HG03139 (cell line): ENCODE measurements around the gene ELL.

Experiments used
- ATAC-seq: cut with Tn5 transposase; IDR thresholded peaks from one replicate; pipeline ENCODE4 v1.9.1; 2021; ENCODE audit not compliant: unreplicated experiment

Gene ELL

DNA sequence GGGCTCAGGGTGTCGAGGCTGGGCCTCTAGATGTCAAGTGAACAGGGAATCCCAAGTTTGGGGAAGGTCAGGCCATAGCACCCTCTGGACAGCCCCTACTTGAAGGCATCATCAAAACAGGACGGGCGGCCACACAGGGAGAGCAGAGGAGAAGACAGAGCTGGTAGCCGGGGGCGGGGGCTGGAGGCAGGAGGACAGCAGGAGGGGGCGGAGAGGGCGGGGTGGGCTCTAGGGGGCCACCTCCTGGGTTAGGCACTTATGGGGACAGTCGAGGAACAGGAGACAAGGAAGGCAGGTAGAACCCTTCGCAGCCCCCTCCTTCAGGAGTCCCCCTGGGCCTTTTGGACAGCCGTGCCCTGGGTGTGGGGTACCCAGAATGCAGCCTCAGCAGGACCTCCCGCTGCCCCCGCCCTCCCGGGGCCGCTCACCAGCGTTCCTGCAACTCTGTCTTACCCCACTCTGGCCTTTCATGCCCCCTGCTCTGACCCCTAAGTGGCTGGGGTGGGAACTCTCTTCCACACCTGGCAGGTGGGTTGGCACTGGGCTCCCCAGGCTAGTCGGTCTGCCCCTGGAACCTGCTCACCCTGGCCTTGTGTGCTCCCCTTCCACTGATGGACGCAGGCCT lies 96.9 kb downstream of the ELL start:
- ATAC-seq, result no peak

DNA sequence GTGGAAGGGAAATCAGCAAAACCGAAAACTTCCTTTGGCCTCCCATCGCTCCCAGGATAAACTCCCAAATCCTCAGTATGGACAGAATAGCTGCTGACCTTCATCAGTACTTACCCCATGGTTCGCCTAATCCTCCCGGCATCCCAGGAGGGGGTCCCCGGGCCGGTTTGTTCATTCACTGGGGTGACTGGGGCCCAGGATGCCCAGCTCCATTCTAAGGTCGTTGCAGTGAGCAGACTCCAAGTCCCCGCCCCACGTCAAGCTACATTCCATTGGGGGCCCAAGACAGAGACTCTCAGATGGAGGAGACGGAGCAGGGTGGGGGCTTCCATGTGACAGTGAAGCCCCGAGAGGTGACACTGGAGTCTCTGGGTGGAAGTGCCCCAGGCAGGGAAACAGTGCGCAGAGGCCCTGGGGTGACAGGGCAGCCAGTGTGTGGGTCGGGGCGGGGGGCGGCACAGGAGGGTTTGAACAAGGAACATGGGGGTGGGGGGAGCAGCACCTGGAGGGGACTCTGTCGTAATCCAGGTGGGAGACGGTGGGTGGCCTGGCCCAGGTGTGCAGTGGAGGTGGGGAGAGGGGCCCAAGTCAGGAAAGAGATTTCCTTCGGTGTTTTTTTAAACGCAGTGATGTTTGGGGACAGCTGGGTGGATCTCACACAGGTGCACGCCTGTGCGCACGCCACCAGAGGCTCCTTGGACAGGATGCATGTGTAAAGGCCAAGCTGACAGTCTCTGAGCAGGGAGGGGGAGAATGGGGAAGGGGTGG lies 97.6 kb downstream of the ELL start:
- ATAC-seq, result no peak

DNA sequence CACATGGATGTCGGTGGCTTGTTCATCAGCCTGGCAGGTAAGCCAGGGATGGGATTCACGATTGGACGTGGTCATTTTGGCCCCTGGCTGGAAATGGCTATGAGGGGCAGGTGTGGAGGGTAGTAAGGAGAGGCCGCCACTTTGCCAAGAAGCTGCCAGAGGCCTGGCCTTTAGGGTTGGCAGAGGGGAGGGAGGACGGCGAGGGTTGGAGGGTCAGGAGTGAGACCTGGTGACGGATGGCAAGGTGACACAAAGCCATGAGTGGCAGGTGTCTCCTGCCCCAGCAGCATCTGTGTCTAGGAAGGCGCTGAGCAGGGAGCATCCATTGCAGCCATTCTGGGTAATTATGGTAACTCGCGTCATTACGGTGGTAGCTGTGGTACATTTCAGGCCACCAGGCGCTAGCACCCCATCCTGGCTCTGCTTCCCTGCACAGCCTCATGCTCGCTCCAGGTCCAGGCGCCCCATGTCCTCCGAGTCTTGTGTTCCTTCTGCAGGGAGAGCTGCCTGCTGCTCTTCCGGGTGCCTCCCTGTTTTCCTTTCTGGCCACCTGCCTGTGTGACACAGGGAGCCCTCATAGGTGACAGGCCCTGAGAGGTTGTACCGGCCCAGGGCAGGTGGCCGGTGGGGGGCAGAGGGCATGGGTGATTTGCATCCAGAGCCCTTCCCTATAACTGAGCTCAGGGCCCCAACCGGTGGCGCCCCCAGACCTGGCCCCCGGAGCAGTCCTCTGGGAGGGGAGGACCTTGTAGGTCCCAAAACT lies 98.4 kb downstream of the ELL start:
- no peak for ATAC-seq

DNA sequence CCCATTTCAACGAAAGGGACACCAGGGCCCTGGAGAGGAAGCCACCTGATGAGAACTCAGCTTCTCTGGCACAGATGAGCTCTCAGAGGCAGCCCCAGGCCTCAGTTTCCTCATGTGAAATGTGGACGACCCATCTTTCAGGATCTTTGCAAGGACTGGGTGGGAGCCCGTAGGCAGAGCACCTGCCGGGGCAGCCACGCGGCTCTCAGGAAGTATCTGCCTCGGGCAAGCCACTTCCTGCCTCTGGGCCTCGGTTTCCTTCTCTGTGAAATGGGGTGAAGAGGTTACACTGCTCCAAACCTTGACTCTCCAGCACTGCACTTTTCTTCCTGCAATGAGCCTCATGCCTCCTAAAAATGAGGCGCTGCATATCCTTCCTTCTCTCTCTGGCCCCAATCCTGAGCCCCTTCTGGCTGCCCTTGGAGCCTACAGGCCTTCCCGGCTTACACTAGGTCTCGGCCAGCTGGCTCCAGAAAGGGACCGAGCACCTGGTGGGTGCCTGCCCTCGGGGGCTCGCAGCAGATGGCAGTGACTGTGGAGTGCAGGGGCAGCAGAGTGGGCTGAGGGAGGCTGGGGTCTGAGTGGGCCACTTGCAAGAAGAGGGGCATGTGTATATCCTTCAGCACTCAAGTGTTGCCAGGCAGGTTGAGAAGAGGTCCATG lies 99.2 kb downstream of the ELL start:
- ATAC-seq, result no peak

DNA sequence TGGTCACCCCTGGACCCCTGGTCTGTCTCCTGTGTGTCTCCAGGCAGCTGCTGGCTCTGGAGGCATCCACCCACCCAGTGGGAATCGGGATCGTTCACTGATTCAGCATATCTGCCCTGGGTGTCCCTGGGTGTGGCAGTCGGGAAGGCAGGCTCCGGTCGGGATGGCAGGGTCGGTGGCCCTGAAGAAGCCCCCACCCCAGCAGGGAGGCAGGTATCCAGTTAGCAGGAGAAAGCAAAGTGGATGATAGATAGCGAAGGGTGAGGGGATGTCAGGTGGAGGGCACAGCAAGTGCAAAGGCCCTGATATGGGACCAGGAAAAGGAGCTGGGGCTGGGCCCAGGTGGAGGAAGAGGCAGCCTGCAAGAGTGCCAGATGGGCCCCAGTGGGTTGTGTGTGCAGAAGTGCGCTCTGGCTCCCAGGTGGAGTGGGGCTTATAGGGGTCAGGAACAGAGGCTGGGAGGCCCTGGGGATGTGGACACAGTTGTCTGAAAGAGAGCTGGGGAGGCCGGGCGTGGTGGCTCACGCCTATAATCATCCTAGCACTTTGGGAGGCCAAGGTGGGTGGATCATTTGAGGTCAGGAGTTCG lies 100.4 kb downstream of the ELL start:
- no peak for ATAC-seq

DNA sequence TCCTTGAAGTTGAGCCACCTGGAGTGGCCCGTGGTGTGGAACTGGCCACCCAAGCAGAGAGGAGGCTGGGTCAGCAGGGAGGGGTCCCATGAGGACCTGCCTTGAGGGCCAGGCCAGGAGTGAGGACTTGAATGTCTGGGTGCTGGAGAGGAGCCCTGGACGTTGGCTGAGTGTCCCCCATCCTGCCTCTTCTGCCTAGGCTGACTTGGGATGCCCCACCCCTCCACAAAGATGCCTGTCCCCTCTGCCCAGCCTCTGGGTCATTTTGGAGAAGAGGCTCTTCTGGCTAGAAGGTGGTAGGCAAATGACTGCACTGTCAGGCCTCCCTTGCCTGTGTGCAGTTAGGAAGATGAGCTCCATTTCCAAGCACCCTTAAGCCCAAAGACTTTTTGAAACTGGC lies 100.9 kb downstream of the ELL start:
- no peak for ATAC-seq

DNA sequence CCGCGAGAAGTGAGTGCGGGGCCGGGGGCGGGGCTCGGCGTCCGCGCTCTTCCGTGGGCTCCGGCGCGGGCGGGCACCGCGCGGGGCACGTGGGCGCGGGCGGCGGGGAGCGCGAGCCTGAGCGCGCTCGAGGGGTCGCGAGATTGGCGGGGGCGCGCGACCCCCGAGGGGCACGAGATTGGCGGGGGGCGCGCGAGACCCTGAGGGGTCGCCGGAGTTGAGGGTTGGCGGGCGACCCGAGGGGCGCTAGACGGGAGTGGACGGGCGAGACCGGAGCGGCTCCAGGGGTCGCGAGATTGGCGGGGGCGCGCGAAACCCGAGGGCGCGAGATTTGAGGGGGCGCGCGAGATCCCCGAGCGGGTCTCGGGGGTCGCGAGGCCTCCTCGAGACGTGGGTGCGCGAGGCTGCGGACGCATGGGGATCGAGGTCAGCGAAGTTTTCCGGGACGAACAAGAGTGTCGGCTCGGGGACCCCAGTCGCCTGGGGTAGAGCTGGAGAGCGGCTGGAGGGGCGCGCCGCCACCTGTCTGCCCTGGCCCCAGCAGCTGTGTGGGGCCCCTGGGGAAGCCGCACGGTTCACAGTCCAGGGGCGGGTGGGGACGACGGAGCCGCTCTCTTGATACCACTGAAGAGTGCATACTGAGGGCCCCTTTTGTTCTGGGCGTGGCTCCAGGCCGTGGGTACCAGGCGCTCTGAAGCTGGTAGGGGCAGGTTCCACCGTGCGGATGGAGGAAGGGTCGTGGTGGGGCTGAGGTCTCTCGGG lies 102.0 kb downstream of the ELL start:
- ATAC-seq, result no peak

DNA sequence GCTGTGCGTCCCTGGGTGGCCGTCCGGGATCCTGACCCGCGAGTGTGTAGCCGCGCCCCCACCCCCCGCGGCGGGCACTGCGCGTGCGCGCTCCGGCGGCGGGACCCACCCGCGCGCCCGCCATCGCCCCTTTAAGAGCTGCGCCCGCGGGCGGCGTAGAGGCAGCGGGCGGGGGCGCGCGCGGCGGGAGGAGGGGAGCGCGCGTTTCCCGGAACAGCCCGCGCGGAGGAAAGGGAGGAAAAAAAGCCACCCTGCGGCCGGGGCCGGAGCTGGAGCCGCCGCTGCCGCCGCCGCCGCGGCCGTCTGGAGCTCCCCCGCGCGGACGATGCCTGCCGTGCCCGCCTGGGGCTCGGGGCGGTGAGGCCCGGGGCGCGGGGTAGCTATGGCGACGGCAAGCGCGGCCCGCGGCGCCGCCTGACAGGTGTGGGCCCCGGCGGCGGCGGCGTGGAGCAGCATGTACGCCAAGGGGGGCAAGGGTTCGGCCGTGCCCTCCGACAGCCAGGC lies 102.6 kb downstream of the ELL start, which contains the start of gene SSBP4:
SSBP4 (plus strand) TSS at position 204 of the 504 bp plus-strand sequence; CDS start at position 455, 251 bp downstream.
- ATAC-seq, result no peak

DNA sequence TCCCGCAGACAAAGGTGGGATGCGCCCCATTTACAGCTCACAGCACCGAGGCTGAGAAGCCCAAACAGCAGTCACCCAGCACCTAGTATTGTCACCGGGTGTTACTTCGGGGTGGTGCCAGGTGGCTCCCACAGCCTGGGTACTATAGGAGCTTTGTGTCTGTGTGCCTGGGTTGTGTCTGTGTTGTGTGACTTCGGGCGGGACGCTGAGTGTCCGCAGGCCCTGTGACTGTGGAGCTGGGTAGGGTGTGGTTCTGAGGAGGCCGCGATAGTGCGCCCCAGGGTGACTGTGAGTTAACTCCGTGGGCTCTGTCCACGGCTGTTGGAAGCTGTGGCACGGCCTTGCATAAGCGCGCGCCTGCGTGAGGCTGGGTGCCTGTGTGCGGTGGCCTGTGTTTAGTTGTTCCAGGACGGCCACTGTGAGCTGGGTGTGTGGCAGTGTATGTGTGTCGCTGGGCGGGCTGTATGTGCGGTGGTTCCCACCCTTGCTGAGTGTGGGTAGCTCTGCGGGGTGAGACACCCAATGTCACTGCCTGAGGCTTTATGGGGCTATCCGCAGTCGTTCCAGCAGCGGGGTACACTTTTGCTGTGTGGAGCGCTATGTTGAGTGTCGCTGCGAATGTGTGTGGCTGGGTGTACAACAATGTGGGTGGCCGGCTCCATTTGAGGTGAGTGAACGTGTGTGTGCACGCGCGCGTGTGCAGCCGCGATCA lies 103.2 kb downstream of the ELL start:
- no peak for ATAC-seq

DNA sequence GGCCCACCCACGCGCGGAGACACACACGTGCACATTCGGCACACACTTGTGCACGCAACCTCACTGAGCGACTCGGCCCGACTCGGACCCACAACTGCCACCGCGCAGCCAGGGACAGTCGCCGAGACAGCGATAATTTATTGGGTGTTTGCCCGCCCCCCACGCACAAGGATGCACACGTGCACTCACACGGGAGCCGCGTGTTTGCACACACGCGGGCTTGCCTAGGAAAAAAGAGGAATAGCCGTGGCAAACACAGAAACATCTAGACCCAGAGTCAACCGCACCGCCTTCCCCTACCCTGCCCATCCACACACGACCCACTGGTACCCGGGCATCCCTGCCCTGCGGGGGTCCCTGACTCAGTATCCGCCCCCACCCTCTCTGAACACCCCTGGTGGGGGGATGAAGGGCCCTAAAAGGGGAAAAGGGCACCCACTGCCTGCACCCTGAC lies 103.8 kb downstream of the ELL start:
- no peak for ATAC-seq

DNA sequence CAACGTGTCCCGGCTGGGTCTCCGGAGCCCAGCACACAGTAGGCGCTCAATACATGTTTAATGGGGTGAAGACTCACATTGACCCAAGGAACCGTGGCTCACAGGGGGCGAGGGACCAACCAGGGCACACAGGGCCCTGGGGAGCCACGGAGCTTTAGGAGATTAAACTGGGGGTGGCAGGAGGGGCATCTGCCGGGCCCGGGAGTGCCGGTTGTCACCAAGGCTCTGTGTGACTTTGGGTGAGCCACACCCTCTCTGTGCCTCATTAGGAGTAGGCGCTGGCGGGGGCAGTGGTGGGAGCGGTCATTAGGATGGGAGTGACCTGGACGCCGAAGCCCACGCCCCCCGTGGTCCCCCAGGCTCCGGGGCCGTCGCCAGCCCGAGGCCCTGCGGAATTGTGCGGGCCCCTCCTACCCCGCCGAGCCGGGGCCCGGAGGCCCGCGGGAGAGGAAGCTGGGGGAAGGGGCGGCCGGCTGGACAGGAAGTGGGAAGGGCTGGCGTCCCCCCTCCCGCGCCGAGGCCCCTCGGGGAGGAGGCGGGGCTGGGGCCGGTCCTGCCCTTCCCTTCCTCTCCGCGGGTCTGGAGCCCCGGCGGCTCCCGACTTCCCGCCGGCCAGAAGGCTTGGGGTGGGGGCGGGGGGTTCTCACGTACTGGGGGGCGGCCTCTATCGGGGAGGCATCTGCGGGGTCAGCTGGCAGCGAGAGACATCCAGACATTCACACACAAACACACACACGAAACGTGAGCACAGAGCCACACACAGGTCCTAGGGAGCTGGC lies 104.4 kb downstream of the ELL start:
- ATAC-seq, result no peak

DNA sequence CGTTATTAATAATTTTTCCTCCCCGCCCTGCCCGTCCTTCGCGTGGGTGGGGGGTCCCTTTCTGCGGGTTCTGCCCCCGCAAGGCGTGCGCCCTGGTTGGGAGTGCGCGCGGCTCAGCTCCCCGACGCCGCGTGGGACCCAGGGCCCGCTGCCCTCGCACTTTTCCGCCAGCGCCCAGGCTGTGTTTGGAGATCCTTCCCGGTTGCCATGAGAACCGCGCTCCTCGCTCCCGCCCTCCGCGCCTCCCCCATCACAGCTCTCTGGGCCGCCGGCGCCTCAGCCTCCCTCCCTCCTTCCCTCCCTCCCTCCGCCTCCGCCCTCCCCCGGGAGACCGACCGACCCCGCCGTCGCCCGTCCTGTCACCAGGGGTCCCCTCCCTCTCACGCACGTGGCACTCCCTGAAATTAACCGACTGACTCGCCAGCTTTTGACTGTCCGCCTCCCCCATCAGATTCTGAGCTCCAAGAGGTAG lies 105.1 kb downstream of the ELL start:
- no peak for ATAC-seq

DNA sequence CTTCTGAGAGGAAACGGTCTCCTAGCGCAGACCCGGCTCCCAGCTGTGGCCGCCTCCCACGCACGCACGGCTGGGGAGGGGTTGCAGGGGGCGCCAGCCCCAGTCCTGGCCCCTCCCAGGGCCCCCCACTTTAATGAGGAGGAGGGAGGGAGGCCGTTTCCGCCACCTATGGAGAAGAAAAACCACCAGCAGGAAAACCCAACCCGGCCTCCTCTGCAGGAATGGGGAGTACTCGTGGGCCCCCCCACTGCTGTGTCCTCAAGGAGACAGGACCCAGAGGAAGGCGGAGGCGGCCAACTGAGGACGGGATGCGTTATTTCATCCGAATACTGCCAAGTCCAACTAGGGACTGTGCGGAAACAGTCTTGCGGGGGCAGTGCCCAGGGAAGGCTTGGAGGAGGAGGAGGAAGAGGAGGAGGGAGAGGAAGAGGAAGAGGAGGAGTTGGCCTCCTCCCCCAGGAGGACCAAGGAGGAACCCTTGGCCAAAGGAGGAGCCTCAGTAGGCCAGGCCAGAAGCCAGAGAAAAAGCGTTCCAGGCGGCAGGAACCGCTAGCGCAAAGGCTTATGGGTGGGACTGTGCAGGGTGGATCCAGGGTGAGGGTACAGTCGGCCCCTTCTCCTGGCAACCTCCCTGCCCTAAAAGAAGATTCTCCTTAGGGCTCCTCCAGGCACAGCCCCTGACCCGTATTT lies 106.5 kb downstream of the ELL start:
- no peak for ATAC-seq

DNA sequence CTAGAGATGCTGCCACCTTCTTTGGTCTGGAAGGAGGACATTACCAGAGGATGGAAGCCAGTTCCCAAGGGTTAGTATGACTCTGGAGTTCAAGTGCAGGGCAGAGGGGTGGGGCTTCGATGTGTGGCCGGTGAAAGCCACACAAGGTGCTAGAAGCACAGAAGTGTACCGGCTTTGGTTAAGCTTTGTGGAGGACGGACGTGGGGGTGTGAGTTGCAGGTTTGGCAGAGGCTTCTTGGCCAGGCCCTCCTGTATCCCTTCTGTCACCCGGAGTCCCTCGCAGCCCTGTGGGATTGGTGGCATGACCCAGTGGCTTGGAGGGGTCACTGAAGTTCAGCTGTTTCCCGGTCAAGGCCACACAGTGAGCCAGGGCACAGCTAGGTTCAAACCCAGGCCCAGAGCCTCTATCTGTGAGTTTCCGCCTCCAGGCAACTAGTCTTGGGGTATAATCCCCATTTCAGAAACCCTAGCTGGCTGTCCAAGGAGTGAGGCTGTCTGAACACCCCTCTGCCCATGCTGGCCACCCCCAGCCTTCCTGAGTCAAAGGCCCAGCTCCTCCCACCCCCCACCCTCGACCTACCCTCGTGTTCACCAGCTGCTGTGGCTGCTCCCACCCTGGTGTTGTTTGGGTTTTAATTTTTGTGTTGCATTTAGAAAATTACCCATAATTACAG lies 107.2 kb downstream of the ELL start:
- no peak for ATAC-seq

DNA sequence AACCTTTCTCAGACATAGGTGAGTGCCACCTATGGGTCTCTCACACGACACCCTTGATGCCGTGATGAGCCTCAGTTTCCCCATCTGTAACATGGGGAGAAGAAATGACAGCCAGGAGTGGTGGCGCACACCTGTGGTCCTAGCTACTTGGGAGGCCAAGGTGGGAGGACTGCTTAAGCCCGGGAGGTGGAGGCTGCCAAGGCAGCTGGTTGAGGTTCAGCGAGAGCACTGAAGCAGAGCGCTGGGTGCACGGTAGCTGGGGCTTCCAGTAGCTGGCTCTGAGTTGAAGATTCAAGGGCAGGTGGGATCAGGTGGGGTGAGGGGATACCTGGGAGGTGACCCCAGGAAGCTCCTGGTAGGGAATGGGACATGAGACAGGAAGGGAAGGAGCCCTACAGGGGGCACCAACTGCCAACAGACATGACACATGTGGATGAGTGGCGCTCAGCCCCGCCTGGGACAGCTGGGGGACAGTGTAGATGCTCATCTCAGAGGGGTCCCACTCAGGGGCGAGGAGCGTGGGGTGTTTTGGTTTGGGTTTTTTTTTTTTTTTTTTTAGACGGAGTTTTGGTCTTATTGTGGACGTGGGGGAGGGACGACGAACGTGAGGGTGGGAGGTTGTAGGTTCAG lies 109.1 kb downstream of the ELL start:
- no peak for ATAC-seq

DNA sequence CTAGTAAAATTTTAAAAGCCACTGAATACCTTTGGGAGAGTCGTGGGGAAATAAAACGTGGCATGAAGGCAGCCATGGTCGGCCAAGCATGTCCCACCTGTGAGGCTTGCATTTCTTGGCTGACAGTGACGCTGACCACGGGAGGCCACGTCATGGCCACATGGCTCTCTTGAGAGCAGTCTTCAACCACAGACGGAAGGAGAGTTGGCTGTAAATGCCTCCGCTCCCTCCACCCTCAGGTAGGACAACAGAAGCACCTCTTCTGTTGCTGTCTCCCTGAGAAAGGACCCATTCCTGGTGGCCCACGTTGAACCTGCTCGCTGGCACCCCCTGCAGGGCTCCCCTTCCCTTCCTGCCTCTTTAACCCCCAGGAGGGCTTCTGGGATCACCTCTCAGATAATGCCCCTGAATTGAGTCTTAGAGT lies 113.8 kb downstream of the ELL start:
- peak; percentile 74 for ATAC-seq

DNA sequence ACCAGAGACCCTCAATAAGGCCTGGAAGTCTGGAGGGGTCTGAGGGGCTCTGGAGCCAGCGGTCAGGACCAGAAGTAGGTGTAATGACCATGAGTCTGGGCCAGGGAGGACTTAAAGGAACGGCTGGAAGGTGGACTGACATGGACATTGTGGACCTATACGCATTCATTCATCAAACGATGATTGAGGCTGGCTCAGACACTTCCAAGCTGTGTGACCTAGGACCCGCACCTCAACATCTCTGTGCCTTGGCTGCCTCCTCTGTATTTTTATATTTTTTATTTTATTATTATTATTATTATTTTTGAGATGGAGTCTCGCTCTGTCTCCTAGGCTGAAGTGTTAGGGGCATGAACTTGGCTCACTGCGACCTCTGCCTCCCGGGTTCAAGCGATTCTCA lies 115.1 kb downstream of the ELL start:
- ATAC-seq, result no peak
